GM21367 (cell line): Measurements from ENCODE around the gene HS3ST5.
"Not testable (repeated sequence)": the region's sequence is repeated elsewhere in the genome, so short reads cannot be mapped to it uniquely, and the experiment has no call there.

Experiments used
- ATAC-seq: cut with Tn5 transposase; IDR thresholded peaks from one replicate; pipeline ENCODE4 v1.9.1; 2021; ENCODE audit not compliant: unreplicated experiment

Gene HS3ST5

GRCh38 chr6:114158838-114159694, 183.8 kb downstream of the HS3ST5 start:
- no peak for ATAC-seq

- no peak for ATAC-seq
Measured at GRCh38 chr6:114158411-114158810, 184.4 kb downstream of the HS3ST5 start.

- no peak for ATAC-seq
Measured at GRCh38 chr6:114157848-114158247, 185.0 kb downstream of the HS3ST5 start.

- no peak for ATAC-seq
Measured at GRCh38 chr6:114155763-114156162, 187.1 kb downstream of the HS3ST5 start.

- no peak for ATAC-seq
Measured at GRCh38 chr6:114154812-114155211, 188.0 kb downstream of the HS3ST5 start.

GRCh38 chr6:114153448-114153847, 189.4 kb downstream of the HS3ST5 start:
- peak; percentile 42 for ATAC-seq

GRCh38 chr6:114151064-114151690, 191.6 kb downstream of the HS3ST5 start:
- no peak for ATAC-seq

GRCh38 chr6:114149182-114149581, 193.6 kb downstream of the HS3ST5 start:
- not testable (repeated sequence) for ATAC-seq

GRCh38 chr6:114144887-114145851, 197.7 kb downstream of the HS3ST5 start:
- peak; percentile 58 for ATAC-seq

- no peak for ATAC-seq
Measured at GRCh38 chr6:114142258-114142657, 200.6 kb downstream of the HS3ST5 start.

GRCh38 chr6:114140416-114140815, 202.4 kb downstream of the HS3ST5 start:
- no peak for ATAC-seq

GRCh38 chr6:114138577-114139248, 204.1 kb downstream of the HS3ST5 start:
- no peak for ATAC-seq

GRCh38 chr6:114135363-114135971, 207.4 kb downstream of the HS3ST5 start:
- ATAC-seq: no peak

- ATAC-seq: no peak
Measured at GRCh38 chr6:114133816-114134215, 209.0 kb downstream of the HS3ST5 start.

- no peak for ATAC-seq
Measured at GRCh38 chr6:114131945-114132344, 210.9 kb downstream of the HS3ST5 start.

GRCh38 chr6:114125576-114125975, 217.2 kb downstream of the HS3ST5 start:
- no peak for ATAC-seq

- no peak for ATAC-seq
Measured at GRCh38 chr6:114121913-114122662, 220.7 kb downstream of the HS3ST5 start.

GRCh38 chr6:114119056-114119455, 223.8 kb downstream of the HS3ST5 start:
- no peak for ATAC-seq

- ATAC-seq: no peak
Measured at GRCh38 chr6:114115652-114116051, 227.2 kb downstream of the HS3ST5 start.
